PFSK-1 (cell line): ENCODE results near the gene RAPSN.

ENCODE experiments used
- FOXP2 ChIP-seq: optimal IDR thresholded peaks from 2 replicates; pipeline ENCODE3; 2011; ENCODE audit warnings: borderline replicate concordance, control low read depth, inconsistent platforms; ENCODE audit not compliant: insufficient read depth; ENCODE audit errors: extremely low read length, extremely low read depth
- POLR2AphosphoS5 ChIP-seq: IDR thresholded peaks from 2 replicates; pipeline ENCODE4 v1.6.1; 2012; ENCODE audit warnings: low read depth, mild to moderate bottlenecking, control low read depth, low read length, moderate library complexity
- SIN3A ChIP-seq: IDR thresholded peaks from 2 replicates; pipeline ENCODE4 v1.6.1; 2012; ENCODE audit warnings: mild to moderate bottlenecking, low read length, moderate library complexity, borderline replicate concordance; ENCODE audit not compliant: insufficient read depth
- TAF1 ChIP-seq: IDR thresholded peaks from 2 replicates; pipeline ENCODE4 v1.6.1; 2012; ENCODE audit warnings: low read length, control low read depth, borderline replicate concordance; ENCODE audit not compliant: insufficient read depth
- TF ChIP-seq, protein P1 (sequence below), 2 experiments: IDR thresholded peaks; 2 replicates each; pipeline versions ENCODE4 v1.6.1 to v1.8.0; 2011 to 2012; ENCODE audit warnings: low read depth in 2 of 2, low read length in 2 of 2, control low read depth in 1 of 2, inconsistent platforms in 1 of 2, mild to moderate bottlenecking in 1 of 2, moderate library complexity in 1 of 2; ENCODE audit not compliant: insufficient read depth in 1 of 2

- no peak for TF ChIP-seq SIN3A
- TF ChIP-seq TAF1 = no peak
- no peak for TF ChIP-seq POLR2AphosphoS5
- TF ChIP-seq, protein P1, sequence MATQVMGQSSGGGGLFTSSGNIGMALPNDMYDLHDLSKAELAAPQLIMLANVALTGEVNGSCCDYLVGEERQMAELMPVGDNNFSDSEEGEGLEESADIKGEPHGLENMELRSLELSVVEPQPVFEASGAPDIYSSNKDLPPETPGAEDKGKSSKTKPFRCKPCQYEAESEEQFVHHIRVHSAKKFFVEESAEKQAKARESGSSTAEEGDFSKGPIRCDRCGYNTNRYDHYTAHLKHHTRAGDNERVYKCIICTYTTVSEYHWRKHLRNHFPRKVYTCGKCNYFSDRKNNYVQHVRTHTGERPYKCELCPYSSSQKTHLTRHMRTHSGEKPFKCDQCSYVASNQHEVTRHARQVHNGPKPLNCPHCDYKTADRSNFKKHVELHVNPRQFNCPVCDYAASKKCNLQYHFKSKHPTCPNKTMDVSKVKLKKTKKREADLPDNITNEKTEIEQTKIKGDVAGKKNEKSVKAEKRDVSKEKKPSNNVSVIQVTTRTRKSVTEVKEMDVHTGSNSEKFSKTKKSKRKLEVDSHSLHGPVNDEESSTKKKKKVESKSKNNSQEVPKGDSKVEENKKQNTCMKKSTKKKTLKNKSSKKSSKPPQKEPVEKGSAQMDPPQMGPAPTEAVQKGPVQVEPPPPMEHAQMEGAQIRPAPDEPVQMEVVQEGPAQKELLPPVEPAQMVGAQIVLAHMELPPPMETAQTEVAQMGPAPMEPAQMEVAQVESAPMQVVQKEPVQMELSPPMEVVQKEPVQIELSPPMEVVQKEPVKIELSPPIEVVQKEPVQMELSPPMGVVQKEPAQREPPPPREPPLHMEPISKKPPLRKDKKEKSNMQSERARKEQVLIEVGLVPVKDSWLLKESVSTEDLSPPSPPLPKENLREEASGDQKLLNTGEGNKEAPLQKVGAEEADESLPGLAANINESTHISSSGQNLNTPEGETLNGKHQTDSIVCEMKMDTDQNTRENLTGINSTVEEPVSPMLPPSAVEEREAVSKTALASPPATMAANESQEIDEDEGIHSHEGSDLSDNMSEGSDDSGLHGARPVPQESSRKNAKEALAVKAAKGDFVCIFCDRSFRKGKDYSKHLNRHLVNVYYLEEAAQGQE (IDR thresholded peaks at IDR 0.05; ENCODE audit: insufficient read depth in 1 of 2, low read depth in 2 of 2, low read length in 2 of 2) = no peak
- no peak for TF ChIP-seq FOXP2
These were observed 11.1 kb downstream of the RAPSN start for GRCh38 chr11:47437746-47438418.
